A673 (cell line): ENCODE results near the gene DET1. TPM values are rescaled to one million over a fixed set of nuclear protein-coding genes. Genes with fewer than 3 reads are reported as not detected.

Source experiments
- BruUV-seq: library from RNA; stranded (reverse); fragments of 400-500 nt; replicated peaks from 2 replicates; lab custom pipeline; 2021; lab: Mats Ljungman, UMichigan
- CTCF ChIA-PET: fragments of 300-600 bp; sonication (Branson Sonifier 250); formaldehyde crosslinking; loops from one replicate; lab custom pipeline; 2022; ENCODE audit warnings: antibody characterized with exemption; lab: Charles Lee
- POLR2A ChIA-PET: fragments of 300-600 bp; sonication (Branson Sonifier 250); formaldehyde crosslinking; loops from one replicate; lab custom pipeline; 2022; ENCODE audit warnings: antibody characterized with exemption; ENCODE audit not compliant: low non-redundant PET; lab: Charles Lee
- DNase-seq: peaks from one replicate; pipeline ENCODE4 v3.0.0-alpha.2; 2015; ENCODE audit warnings: low spot score
- H3K27ac ChIP-seq: fragments of 200-600 bp; sonication (generic); 2 replicates; pipeline ENCODE4 v1.5.1; 2016; ENCODE audit warnings: mixed run types, low read depth, mild to moderate bottlenecking, mixed read lengths, antibody characterized with exemption, low read length; ENCODE audit not compliant: poor library complexity, severe bottlenecking
- H3K27me3 ChIP-seq: fragments of 200-600 bp; sonication (generic); replicated peaks from 2 replicates; pipeline ENCODE4 v1.6.1; 2017; ENCODE audit warnings: mixed run types, low read depth, mild to moderate bottlenecking, mixed read lengths, antibody characterized with exemption, low read length; ENCODE audit not compliant: insufficient read depth, poor library complexity
- H3K36me3 ChIP-seq: fragments of 200-600 bp; sonication (generic); 2 replicates; pipeline ENCODE4 v1.6.1; 2016; ENCODE audit warnings: mixed run types, mild to moderate bottlenecking, mixed read lengths, antibody characterized with exemption, low read length; ENCODE audit not compliant: insufficient read depth, poor library complexity, severe bottlenecking
- H3K4me1 ChIP-seq: fragments of 200-600 bp; sonication (generic); 2 replicates; pipeline ENCODE4 v1.6.1; 2017; ENCODE audit warnings: mixed run types, mild to moderate bottlenecking, mixed read lengths, antibody characterized with exemption, low read length; ENCODE audit not compliant: insufficient read depth, poor library complexity, severe bottlenecking
- H3K4me3 ChIP-seq: fragments of 200-600 bp; sonication (generic); 2 replicates; pipeline ENCODE4 v1.5.1; 2016; ENCODE audit warnings: low read depth, mixed run types, mild to moderate bottlenecking, mixed read lengths, low read length; ENCODE audit not compliant: poor library complexity, severe bottlenecking
- H3K9me3 ChIP-seq: fragments of 200-600 bp; sonication (generic); 2 replicates; pipeline ENCODE4 v1.6.1; 2016; ENCODE audit warnings: mixed run types, low read depth, mild to moderate bottlenecking, mixed read lengths, antibody characterized with exemption, low read length; ENCODE audit not compliant: poor library complexity, severe bottlenecking
- CTCF ChIP-seq: fragments of 300-800, 200-600 bp; sonication (generic); conservative IDR thresholded peaks from 2 replicates; pipeline ENCODE4 v1.5.1; 2017; ENCODE audit warnings: low read depth, mild to moderate bottlenecking, antibody characterized with exemption, low read length, moderate library complexity, mixed read lengths
- EZH2 ChIP-seq: fragments of 200-600 bp; sonication (generic); IDR thresholded peaks from 2 replicates; pipeline ENCODE4 v1.6.1; 2017; ENCODE audit warnings: borderline replicate concordance, low read depth, mild to moderate bottlenecking, mixed read lengths, antibody characterized with exemption, low read length; ENCODE audit not compliant: poor library complexity, severe bottlenecking
- intact Hi-C: fragments of 100-400 bp; cut with micrococcal nuclease; formaldehyde crosslinking; loops from one replicate; pipeline ENCODE4 v1.10.0; 2022; ENCODE audit not compliant: unreplicated experiment
- total RNA-seq: library from RNA; stranded (reverse); gene quantifications from 2 replicates; pipeline ENCODE4 v1.2.3, GENCODE V29; 2021

The DET1 gene
- total RNA-seq, 1 experiment from 2014 or later = 7.7 TPM

GRCh38 chr15:88493844-88494243 is 52.6 kb downstream of the DET1 start:
- CTCF ChIA-PET = no interaction called here
- no peaks in the 10 kb centered on the region for H3K27me3 ChIP-seq

DNA sequence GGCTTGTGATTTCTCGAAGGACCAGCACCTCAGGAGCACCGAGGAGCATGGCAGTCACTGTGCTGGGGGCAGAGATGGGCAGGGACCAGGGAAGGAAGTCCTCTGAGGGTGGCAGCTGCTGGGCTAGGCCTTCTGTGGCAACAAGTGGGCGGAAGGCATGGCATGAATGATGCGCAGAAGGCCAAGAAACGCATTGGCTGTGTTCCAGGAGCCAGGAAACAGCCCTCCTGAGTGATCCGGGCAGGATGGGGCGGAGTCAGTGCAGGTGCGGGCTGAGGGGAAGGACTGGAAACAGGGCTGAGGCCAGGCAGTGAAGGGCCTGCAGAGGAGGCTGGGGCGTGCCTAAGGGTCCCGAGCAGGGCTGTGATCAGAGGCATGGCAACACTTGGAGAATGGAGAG is 55.3 kb downstream of the DET1 start:
- TF ChIP-seq CTCF (no peak), EZH2 (no peak)
- no peaks in the 10 kb centered on the region for H3K36me3 ChIP-seq
- CTCF ChIA-PET = no interaction called here
- H3K9me3 ChIP-seq = no peaks in the 10 kb centered on the region
- intact Hi-C loops = no loop called here
- no peaks in the 10 kb centered on the region for H3K27me3 ChIP-seq
- POLR2A ChIA-PET = no interaction called here
- no peak overlapping the region for H3K27ac ChIP-seq
- DNase-seq = no peak
- H3K4me1 ChIP-seq = no peaks in the 10 kb centered on the region
- no TSS peak for BruUV-seq
- H3K4me3 ChIP-seq = no peak overlapping the region

More at GRCh38 chr15:88493844-88494243, 52.6 kb downstream of the DET1 start:
- DNase-seq = no peak
- Histone ChIP-seq H3K9me3 (no peaks in the 10 kb centered on the region), H3K4me3 (no peak overlapping the region), H3K27ac (no peak overlapping the region), H3K36me3 (no peaks in the 10 kb centered on the region), H3K4me1 (no peaks in the 10 kb centered on the region)
- intact Hi-C loops = no loop called here
- POLR2A ChIA-PET = no interaction called here
- BruUV-seq = no TSS peak
- no peak for TF ChIP-seq CTCF
- TF ChIP-seq EZH2 = no peak

- no peaks in the 10 kb centered on the region for H3K36me3 ChIP-seq
- CTCF ChIA-PET = no interaction called here
- no peaks in the 10 kb centered on the region for H3K4me1 ChIP-seq
- BruUV-seq = no TSS peak
- H3K9me3 ChIP-seq = no peaks in the 10 kb centered on the region
- no peak for TF ChIP-seq EZH2
- no peak for TF ChIP-seq CTCF
- no peak overlapping the region for H3K4me3 ChIP-seq
- no peak overlapping the region for H3K27ac ChIP-seq
- no peak for DNase-seq
- intact Hi-C loops = no loop called here
- H3K27me3 ChIP-seq = no peaks in the 10 kb centered on the region
- POLR2A ChIA-PET = no interaction called here
Observed at GRCh38 chr15:88490036-88490435, 56.4 kb downstream of the DET1 start.
